ENCODE results near the gene RBM26.

- no peak for TF ChIP-seq CTCF (IDR thresholded peaks at IDR 0.05; ENCODE audit: poor library complexity, severe bottlenecking)
- no peak for TF ChIP-seq MXI1 (conservative IDR thresholded peaks at IDR 0.05; ENCODE audit: poor library complexity, severe bottlenecking)
- no peak for TF ChIP-seq RAD21 (conservative IDR thresholded peaks at IDR 0.05)
- TF ChIP-seq TAF1 (IDR thresholded peaks at IDR 0.05; ENCODE audit: low read depth), result no peak
- no peak for TF ChIP-seq REST (IDR thresholded peaks at IDR 0.05; ENCODE audit: borderline replicate concordance)
- TF ChIP-seq EP300 (conservative IDR thresholded peaks at IDR 0.05; ENCODE audit: poor library complexity, severe bottlenecking), result no peak
- no peak for TF ChIP-seq SMC3 (conservative IDR thresholded peaks at IDR 0.05; ENCODE audit: poor library complexity)
- TF ChIP-seq EZH2 (IDR thresholded peaks at IDR 0.05; ENCODE audit: borderline replicate concordance, insufficient read depth, low read length, poor library complexity, severe bottlenecking), result no peak
- TF ChIP-seq POLR2AphosphoS5 (IDR thresholded peaks at IDR 0.05), result no peak
Measured at GRCh38 chr13:79439275-79439674, 33.2 kb upstream of the RBM26 start.

All from neural cell (in vitro differentiated cells).